PC-9 (cell line): Measurements from ENCODE around the gene ULK1. TPM values are rescaled to one million over a fixed set of nuclear protein-coding genes. Genes with fewer than 3 reads are reported as not detected.

Experiments
- BruUV-seq: library from RNA; stranded (reverse); fragments of 400-500 nt; replicated peaks from 2 replicates; lab custom pipeline; 2021; lab: Mats Ljungman, UMichigan
- CTCF ChIA-PET: fragments of 300-600 bp; sonication (Branson Sonifier 250); formaldehyde crosslinking; loops from one replicate; lab custom pipeline; 2022; ENCODE audit warnings: antibody characterized with exemption; lab: Charles Lee
- POLR2A ChIA-PET: fragments of 300-600 bp; sonication (Branson Sonifier 250); formaldehyde crosslinking; loops from one replicate; lab custom pipeline; 2022; ENCODE audit warnings: antibody characterized with exemption; ENCODE audit not compliant: unreplicated experiment; lab: Charles Lee
- DNase-seq, 2 experiments: peaks; one replicate each; pipeline versions ENCODE4 v3.0.0 to v3.0.0-alpha.2; 2015 to 2022; ENCODE audit warnings: mixed read lengths in 1 of 2
- H2AFZ ChIP-seq: fragments of 200-600 bp; sonication (generic); 2 replicates; pipeline ENCODE4 v1.8.1; 2017; ENCODE audit warnings: antibody characterized with exemption
- H3F3A ChIP-seq: fragments of 200-600 bp; sonication (generic); 2 replicates; pipeline ENCODE4 v1.8.1; 2017; ENCODE audit warnings: antibody characterized with exemption, mild to moderate bottlenecking, low read depth; ENCODE audit not compliant: insufficient read depth
- H3K27ac ChIP-seq: fragments of 200-600 bp; sonication (generic); 2 replicates; pipeline ENCODE4 v1.6.1; 2016; ENCODE audit warnings: mixed run types
- H3K27me3 ChIP-seq: fragments of 200-600 bp; sonication (generic); 2 replicates; pipeline ENCODE4 v1.6.1; 2016; ENCODE audit warnings: low read depth, mixed run types; ENCODE audit not compliant: insufficient read depth
- H3K36me3 ChIP-seq: fragments of 200-600 bp; sonication (generic); 2 replicates; pipeline ENCODE4 v1.6.1; 2016; ENCODE audit warnings: low read depth, mixed run types
- H3K4me1 ChIP-seq: fragments of 200-600 bp; sonication (generic); replicated peaks from 2 replicates; pipeline ENCODE4 v1.6.1; 2016; ENCODE audit warnings: mixed run types; ENCODE audit not compliant: insufficient read depth
- H3K4me2 ChIP-seq: fragments of 200-600 bp; sonication (generic); 2 replicates; pipeline ENCODE4 v1.6.1; 2017; ENCODE audit warnings: mixed run types
- H3K4me3 ChIP-seq: fragments of 200-600 bp; sonication (generic); 2 replicates; pipeline ENCODE4 v1.6.1; 2016; ENCODE audit warnings: mixed run types
- H3K79me2 ChIP-seq: fragments of 200-600 bp; sonication (generic); 2 replicates; pipeline ENCODE4 v1.6.1; 2017; ENCODE audit warnings: low read depth, mixed run types
- H3K9me2 ChIP-seq: fragments of 200-600 bp; sonication (generic); 2 replicates; pipeline ENCODE4 v1.8.1; 2017; ENCODE audit warnings: mild to moderate bottlenecking; ENCODE audit not compliant: insufficient read depth
- H3K9me3 ChIP-seq: fragments of 200-600 bp; sonication (generic); 2 replicates; pipeline ENCODE4 v1.8.1; 2016; ENCODE audit warnings: low read depth; ENCODE audit not compliant: insufficient read depth
- H4K20me1 ChIP-seq: fragments of 200-600 bp; sonication (generic); 2 replicates; pipeline ENCODE4 v1.8.1; 2017; ENCODE audit not compliant: insufficient read depth
- CTCF ChIP-seq: fragments of 200-600 bp; sonication (generic); conservative IDR thresholded peaks from 2 replicates; pipeline ENCODE4 v1.6.1; 2017; ENCODE audit warnings: mixed run types, antibody characterized with exemption, mild to moderate bottlenecking, moderate library complexity
- EZH2 ChIP-seq: fragments of 200-600 bp; sonication (generic); IDR thresholded peaks from 2 replicates; pipeline ENCODE4 v1.8.0; 2017; ENCODE audit warnings: antibody characterized with exemption, low read depth
- intact Hi-C: fragments of 100-400 bp; cut with micrococcal nuclease; formaldehyde crosslinking; loops from one replicate; pipeline ENCODE4 v1.10.0; 2022; ENCODE audit not compliant: unreplicated experiment
- total RNA-seq: library from RNA; stranded (reverse); gene quantifications from 2 replicates; pipeline ENCODE4 v1.2.3, GENCODE V29; 2021

Gene ULK1
- total RNA-seq, 1 experiment from 2014 or later = 70.5 TPM

GRCh38 chr12:131853832-131854797, 40.3 kb upstream of the ULK1 start:
- ChIA-PET POLR2A (interaction anchor here (0.5 kb wide), 1 partner anchor 128 kb away, joined by 3 read pairs; no protein-coding TSS in a partner anchor), CTCF (no interaction called here)
- Histone ChIP-seq H3F3A (peaks cover 21% of the 10 kb centered on the region; the same call in 1 of the 2 replicates), H4K20me1 (no peaks in the 10 kb centered on the region), H3K4me3 (no peak overlapping the region), H3K36me3 (no peaks in the 10 kb centered on the region), H3K4me1 (peaks cover 23% of the 10 kb centered on the region), H3K9me3 (no peaks in the 10 kb centered on the region), H3K27ac (no peak overlapping the region), H3K27me3 (no peaks in the 10 kb centered on the region), H3K9me2 (no peaks in the 10 kb centered on the region), H3K4me2 (no peak overlapping the region), H2AFZ (no peak overlapping the region), H3K79me2 (no peaks in the 10 kb centered on the region)
- intact Hi-C loops = loop anchor here (5.0 kb wide), 1 partner anchor 73 kb away; the partner anchor contains the start of gene PUS1
- no peak for DNase-seq
- TF ChIP-seq CTCF (no peak), EZH2 (no peak)
- BruUV-seq = no TSS peak

- Histone ChIP-seq H3K36me3 (no peaks in the 10 kb centered on the region), H2AFZ (peak overlapping the region; percentile 74; the same call in 1 of the 2 replicates), H4K20me1 (no peaks in the 10 kb centered on the region), H3K9me2 (no peaks in the 10 kb centered on the region), H3K27me3 (no peaks in the 10 kb centered on the region), H3K4me2 (peak overlapping the region; percentile 75), H3K4me3 (peak overlapping the region; percentile 50; the same call in 1 of the 2 replicates), H3K79me2 (no peaks in the 10 kb centered on the region), H3K27ac (no peak overlapping the region), H3K9me3 (no peaks in the 10 kb centered on the region), H3F3A (peaks cover 27% of the 10 kb centered on the region), H3K4me1 (peaks cover 31% of the 10 kb centered on the region)
- intact Hi-C loops = loop anchor here (1.0 to 5.0 kb wide), 2 partner anchors 72 to 94 kb away; partner anchors contain the start of genes EP400 and PUS1
- BruUV-seq = no TSS peak
- TF ChIP-seq EZH2 = no peak
- no peak for TF ChIP-seq CTCF
- ChIA-PET CTCF (no interaction called here), POLR2A (no interaction called here)
- DNase-seq = no peak
Measured at GRCh38 chr12:131854861-131855476, 39.5 kb upstream of the ULK1 start.

- no peaks in the 10 kb centered on the region for H3K27me3 ChIP-seq
- no peaks in the 10 kb centered on the region for H3K9me3 ChIP-seq
- POLR2A ChIA-PET = no interaction called here
- no TSS peak for BruUV-seq
- intact Hi-C loops = loop anchor here (1.0 kb wide), 1 partner anchor 94 kb away; the partner anchor contains the start of gene EP400
- H3K79me2 ChIP-seq = no peaks in the 10 kb centered on the region
- H3K27ac ChIP-seq = no peak overlapping the region
- peak overlapping the region; percentile 74 for H2AFZ ChIP-seq
- H3K36me3 ChIP-seq = no peaks in the 10 kb centered on the region
- TF ChIP-seq CTCF = no peak; the same call in 1 of the 2 replicates
- TF ChIP-seq EZH2 = no peak
- H3F3A ChIP-seq = peaks cover 31% of the 10 kb centered on the region
- peak overlapping the region; percentile 50; the same call in 1 of the 2 replicates for H3K4me3 ChIP-seq
- H3K4me2 ChIP-seq = peak overlapping the region; percentile 75
- CTCF ChIA-PET = no interaction called here
- no peaks in the 10 kb centered on the region for H4K20me1 ChIP-seq
- DNase-seq = peak; percentile 70 to 84
- H3K4me1 ChIP-seq = peaks cover 34% of the 10 kb centered on the region
- H3K9me2 ChIP-seq = no peaks in the 10 kb centered on the region
Measured at GRCh38 chr12:131855521-131856142, 38.8 kb upstream of the ULK1 start.
